H9 (cell line): ENCODE measurements around the gene PERP. TPM values are rescaled to one million over a fixed set of nuclear protein-coding genes. Genes with fewer than 3 reads are reported as not detected.

Source experiments
- DNase-seq: peaks from one replicate; pipeline ENCODE4 v3.0.0-alpha.2; 2017
- H2AFZ ChIP-seq: one replicate; pipeline ENCODE4 v1.6.1; 2013; ENCODE audit warnings: mild to moderate bottlenecking, low read length, control low read depth, moderate library complexity
- H2AK5ac ChIP-seq: 2 replicates; pipeline ENCODE4 v1.6.1; 2013; ENCODE audit warnings: low read length, control low read depth, mixed read lengths; ENCODE audit not compliant: insufficient read length
- H2BK120ac ChIP-seq: one replicate; pipeline ENCODE4 v1.6.1; 2013; ENCODE audit warnings: low read depth, mild to moderate bottlenecking, low read length, control low read depth, inconsistent platforms; ENCODE audit not compliant: poor library complexity, severe bottlenecking
- H2BK12ac ChIP-seq: 2 replicates; pipeline ENCODE4 v1.6.1; 2013; ENCODE audit warnings: low read length, control low read depth, mixed read lengths, low read depth; ENCODE audit not compliant: insufficient read length
- H2BK15ac ChIP-seq: 2 replicates; pipeline ENCODE4 v1.6.1; 2013; ENCODE audit warnings: low read depth, low read length, control low read depth
- H2BK20ac ChIP-seq: one replicate; pipeline ENCODE4 v1.6.1; 2013; ENCODE audit warnings: low read depth, mild to moderate bottlenecking, low read length, control low read depth, inconsistent platforms; ENCODE audit not compliant: poor library complexity, severe bottlenecking
- H2BK5ac ChIP-seq: 2 replicates; pipeline ENCODE4 v1.6.1; 2013; ENCODE audit warnings: low read length, control low read depth, mixed read lengths; ENCODE audit not compliant: insufficient read length
- H3K14ac ChIP-seq: 2 replicates; pipeline ENCODE4 v1.6.1; 2013; ENCODE audit warnings: low read length, control low read depth; ENCODE audit not compliant: insufficient read depth
- H3K18ac ChIP-seq: 2 replicates; pipeline ENCODE4 v1.6.1; 2013; ENCODE audit warnings: low read depth, mild to moderate bottlenecking, mixed read lengths, low read length, control low read depth; ENCODE audit not compliant: insufficient read length
- H3K23ac ChIP-seq: 2 replicates; pipeline ENCODE4 v1.6.1; 2013; ENCODE audit warnings: low read length, control low read depth, mixed read lengths, low read depth; ENCODE audit not compliant: insufficient read length
- H3K23me2 ChIP-seq: 2 replicates; pipeline ENCODE4 v1.6.1; 2013; ENCODE audit warnings: low read depth, mild to moderate bottlenecking, mixed read lengths, low read length, control low read depth; ENCODE audit not compliant: insufficient read length, poor library complexity, severe bottlenecking
- H3K27ac ChIP-seq: 2 replicates; pipeline ENCODE4 v1.5.1; 2013; ENCODE audit warnings: low read length, control low read depth, mixed read lengths, low read depth; ENCODE audit not compliant: insufficient read length
- H3K27me3 ChIP-seq: 2 replicates; pipeline ENCODE4 v1.6.1; 2013; ENCODE audit warnings: low read length, control low read depth, inconsistent platforms; ENCODE audit not compliant: insufficient read depth
- H3K4ac ChIP-seq: 2 replicates; pipeline ENCODE4 v1.6.1; 2013; ENCODE audit warnings: low read depth, mild to moderate bottlenecking, control low read depth, inconsistent platforms, low read length, moderate library complexity
- H3K4me1 ChIP-seq: 2 replicates; pipeline ENCODE4 v1.6.1; 2013; ENCODE audit warnings: low read length, control low read depth, inconsistent platforms; ENCODE audit not compliant: insufficient read depth
- H3K4me2 ChIP-seq: 2 replicates; pipeline ENCODE4 v1.6.1; 2013; ENCODE audit warnings: low read length, control low read depth, mixed read lengths; ENCODE audit not compliant: insufficient read length, insufficient read depth
- H3K56ac ChIP-seq: 2 replicates; pipeline ENCODE4 v1.6.1; 2013; ENCODE audit warnings: low read depth, mild to moderate bottlenecking, mixed read lengths, low read length, control low read depth; ENCODE audit not compliant: insufficient read length
- H3K79me1 ChIP-seq: 2 replicates; pipeline ENCODE4 v1.6.1; 2013; ENCODE audit warnings: low read depth, mild to moderate bottlenecking, moderate library complexity, low read length, control low read depth, inconsistent platforms; ENCODE audit not compliant: insufficient read depth, poor library complexity, severe bottlenecking
- H3K79me2 ChIP-seq: 2 replicates; pipeline ENCODE4 v1.6.1; 2013; ENCODE audit warnings: low read length, control low read depth, inconsistent platforms; ENCODE audit not compliant: insufficient read depth
- H3K9ac ChIP-seq: 2 replicates; pipeline ENCODE4 v1.6.1; 2013; ENCODE audit warnings: low read length, control low read depth, mixed read lengths; ENCODE audit not compliant: insufficient read length; ENCODE audit errors: extremely low read depth
- H3K9me3 ChIP-seq: one replicate; pipeline ENCODE4 v1.6.1; 2013; ENCODE audit warnings: low read depth, low read length, inconsistent platforms; ENCODE audit not compliant: control insufficient read depth
- H3T11ph ChIP-seq: one replicate; pipeline ENCODE4 v1.6.1; 2013; ENCODE audit warnings: mild to moderate bottlenecking, low read length, control low read depth, inconsistent platforms
- H4K20me1 ChIP-seq: one replicate; pipeline ENCODE4 v1.6.1; 2013; ENCODE audit not compliant: control insufficient read depth, insufficient read length, insufficient read depth
- H4K5ac ChIP-seq: 2 replicates; pipeline ENCODE4 v1.6.1; 2013; ENCODE audit warnings: low read depth, mild to moderate bottlenecking, mixed read lengths, low read length, control low read depth; ENCODE audit not compliant: insufficient read length
- H4K8ac ChIP-seq: replicated peaks from 2 replicates; pipeline ENCODE4 v1.6.1; 2013; ENCODE audit warnings: low read length, control low read depth, mixed read lengths, low read depth; ENCODE audit not compliant: insufficient read length
- H4K91ac ChIP-seq: 2 replicates; pipeline ENCODE4 v1.6.1; 2013; ENCODE audit warnings: low read depth, mild to moderate bottlenecking, moderate library complexity, mixed read lengths, low read length, control low read depth; ENCODE audit not compliant: insufficient read length
- H3K27ac Mint-ChIP-seq, 3 experiments: 2 replicates in 2 of 3; 3 replicates in 1 of 3; pipeline ENCODE4 v1.8.0; 2020 to 2021; ENCODE audit warnings: mixed read lengths in 3 of 3, mild to moderate bottlenecking in 1 of 3, moderate library complexity in 1 of 3
- H3K27me3 Mint-ChIP-seq: 2 replicates; pipeline ENCODE4 v1.8.0; 2021; ENCODE audit warnings: low read depth, mild to moderate bottlenecking, moderate library complexity, mixed read lengths
- H3K36me3 Mint-ChIP-seq, 3 experiments: 2 replicates in 2 of 3; 3 replicates in 1 of 3; pipeline ENCODE4 v1.8.0; 2020 to 2021; ENCODE audit warnings: low read depth in 3 of 3, mixed read lengths in 3 of 3; ENCODE audit not compliant: insufficient read depth in 1 of 3
- H3K4me1 Mint-ChIP-seq, 2 experiments: 2 replicates each; pipeline ENCODE4 v1.8.0; 2020; ENCODE audit warnings: mixed read lengths in 2 of 2
- H3K4me3 Mint-ChIP-seq, 2 experiments: 2 replicates in 1 of 2; 3 replicates in 1 of 2; pipeline ENCODE4 v1.8.0; 2020 to 2021; ENCODE audit warnings: mild to moderate bottlenecking in 2 of 2, mixed read lengths in 2 of 2, moderate library complexity in 1 of 2
- H3K9me3 Mint-ChIP-seq, 2 experiments: 2 replicates in 1 of 2; 3 replicates in 1 of 2; pipeline ENCODE4 v1.8.0; 2020; ENCODE audit warnings: mild to moderate bottlenecking in 2 of 2, mixed read lengths in 2 of 2, moderate library complexity in 1 of 2
- WGBS: extraction: QIAGEN DNeasy Blood & Tissue Kit; methylation state at CpG from one replicate; pipeline ENCODE4 v1.1.7; 2013; ENCODE audit warnings: missing lambda C conversion rate, low lambda C conversion rate, mixed read lengths; ENCODE audit not compliant: insufficient read length; ENCODE audit errors: extremely low coverage; 5-methylcytosine and 5-hydroxymethylcytosine counted together
- total RNA-seq: library from RNA; stranded (reverse); gene quantifications from 2 replicates; pipeline ENCODE4 v1.2.1, GENCODE V29; 2021
- TF ChIP-seq, protein P1 (sequence below): fragments of 200-600 bp; sonication (generic); conservative IDR thresholded peaks from 3 replicates; pipeline ENCODE4 v1.8.0; 2021; ENCODE audit warnings: antibody characterized with exemption, mild to moderate bottlenecking

The PERP gene
- total RNA-seq, 1 experiment from 2014 or later = 28.7 TPM

DNA sequence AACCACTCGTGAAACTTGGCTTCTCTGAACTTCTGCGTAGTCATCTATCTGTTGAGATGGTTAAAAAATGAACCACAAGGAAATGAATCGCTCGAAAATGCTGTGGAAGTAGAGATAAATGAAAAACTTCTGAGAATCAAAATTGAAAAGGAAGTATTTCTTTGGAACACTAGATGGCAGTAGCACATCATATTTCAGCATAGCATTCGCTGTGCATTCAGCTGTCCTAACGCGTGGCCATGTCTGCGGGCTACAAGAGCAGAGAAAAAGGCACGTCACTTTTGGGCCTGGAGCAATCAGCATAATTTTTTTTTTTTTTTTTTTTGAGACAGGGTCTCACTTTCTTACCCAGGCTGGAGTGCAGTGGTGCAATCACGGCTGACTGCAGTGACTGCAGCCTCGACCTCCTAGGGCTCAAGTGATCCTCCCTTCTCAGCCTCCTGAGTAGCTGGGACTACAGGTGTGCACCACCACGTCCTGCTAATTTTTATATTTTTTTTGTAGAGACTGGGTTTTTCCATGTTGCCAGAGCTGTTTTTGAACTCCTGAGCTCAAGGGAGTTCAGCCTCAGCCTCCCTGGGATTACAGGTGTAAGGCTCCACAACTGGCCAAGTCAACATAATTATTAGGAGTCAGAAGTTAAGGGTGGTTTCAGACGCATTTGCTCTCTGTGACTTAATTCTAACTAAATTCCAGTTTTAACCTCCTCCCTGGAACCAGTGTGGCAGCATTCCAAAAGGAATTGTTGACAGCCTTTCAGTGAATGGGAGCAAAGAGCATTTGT lies 8.8 kb upstream of the PERP start:
- no peak overlapping the region for H4K8ac ChIP-seq
- H3K14ac ChIP-seq = no peak overlapping the region
- no peak overlapping the region for H2BK5ac ChIP-seq
- Mint-ChIP-seq H3K4me1 (peaks cover 9 to 10% of the 10 kb centered on the region in 2 experiments), H3K27me3 (no peaks in the 10 kb centered on the region), H3K27ac (no peak overlapping the region), H3K9me3 (peaks cover 8 to 9% of the 10 kb centered on the region in 2 experiments; a peak in 4 of 5 replicates), H3K36me3 (peaks cover 0 to 10% (median 6%) of the 10 kb centered on the region in 3 experiments; a peak in 4 of 7 replicates), H3K4me3 (no peak overlapping the region)
- no peak overlapping the region for H2BK15ac ChIP-seq
- H3K27ac ChIP-seq = no peak overlapping the region
- H3K9me3 ChIP-seq = no peaks in the 10 kb centered on the region
- no peaks in the 10 kb centered on the region for H4K20me1 ChIP-seq
- no peak overlapping the region for H3K18ac ChIP-seq
- H2AFZ ChIP-seq = no peak overlapping the region
- H3K23me2 ChIP-seq = no peaks in the 10 kb centered on the region
- H3K23ac ChIP-seq = no peak overlapping the region
- H3K79me1 ChIP-seq = no peaks in the 10 kb centered on the region
- H3K4me1 ChIP-seq = 0 out of 2 replicates have a peak, but pooled peaks cover 2% of the 10 kb centered on the region
- H4K5ac ChIP-seq = no peak overlapping the region
- no peaks in the 10 kb centered on the region for H3K79me2 ChIP-seq
- H2BK20ac ChIP-seq = no peak overlapping the region
- H2AK5ac ChIP-seq = no peak overlapping the region
- no peaks in the 10 kb centered on the region for H3K27me3 ChIP-seq
- no peak overlapping the region for H3K9ac ChIP-seq
- no peak overlapping the region for H3K4ac ChIP-seq
- H3K56ac ChIP-seq = no peak overlapping the region
- no peak overlapping the region for H3K4me2 ChIP-seq
- H3T11ph ChIP-seq = no peak overlapping the region
- H2BK120ac ChIP-seq = no peak overlapping the region
- no CpG with 5 or more reads among the region's 13 CpGs for WGBS
- TF ChIP-seq, protein P1, sequence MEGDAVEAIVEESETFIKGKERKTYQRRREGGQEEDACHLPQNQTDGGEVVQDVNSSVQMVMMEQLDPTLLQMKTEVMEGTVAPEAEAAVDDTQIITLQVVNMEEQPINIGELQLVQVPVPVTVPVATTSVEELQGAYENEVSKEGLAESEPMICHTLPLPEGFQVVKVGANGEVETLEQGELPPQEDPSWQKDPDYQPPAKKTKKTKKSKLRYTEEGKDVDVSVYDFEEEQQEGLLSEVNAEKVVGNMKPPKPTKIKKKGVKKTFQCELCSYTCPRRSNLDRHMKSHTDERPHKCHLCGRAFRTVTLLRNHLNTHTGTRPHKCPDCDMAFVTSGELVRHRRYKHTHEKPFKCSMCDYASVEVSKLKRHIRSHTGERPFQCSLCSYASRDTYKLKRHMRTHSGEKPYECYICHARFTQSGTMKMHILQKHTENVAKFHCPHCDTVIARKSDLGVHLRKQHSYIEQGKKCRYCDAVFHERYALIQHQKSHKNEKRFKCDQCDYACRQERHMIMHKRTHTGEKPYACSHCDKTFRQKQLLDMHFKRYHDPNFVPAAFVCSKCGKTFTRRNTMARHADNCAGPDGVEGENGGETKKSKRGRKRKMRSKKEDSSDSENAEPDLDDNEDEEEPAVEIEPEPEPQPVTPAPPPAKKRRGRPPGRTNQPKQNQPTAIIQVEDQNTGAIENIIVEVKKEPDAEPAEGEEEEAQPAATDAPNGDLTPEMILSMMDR = peak; percentile 85
- no peak for DNase-seq
- no peak overlapping the region for H4K91ac ChIP-seq
- H2BK12ac ChIP-seq = no peak overlapping the region
